ENCODE results near the gene ANKRD13B. TPM values are rescaled to one million over a fixed set of nuclear protein-coding genes. Genes with fewer than 3 reads are reported as not detected.

ANKRD13B gene
- total RNA-seq, 1 donor from 2014 or later, result 24.5 TPM

- no peak for TF ChIP-seq CTCF (IDR thresholded peaks at IDR 0.05)
- no peak overlapping the region for H3K27ac Mint-ChIP-seq (ENCODE audit: unreplicated experiment)
- peaks cover 38% of the 10 kb centered on the region for H3K4me1 Mint-ChIP-seq (ENCODE audit: low read depth)
- no peaks in the 10 kb centered on the region for H3K36me3 Mint-ChIP-seq (ENCODE audit: low read depth)
- H3K27me3 Mint-ChIP-seq (ENCODE audit: low read depth), result no peaks in the 10 kb centered on the region
- H3K9me3 Mint-ChIP-seq (ENCODE audit: low read depth), result no peaks in the 10 kb centered on the region
- peak; percentile 75 for DNase-seq (ENCODE audit: low spot score)
- no peak overlapping the region for H3K4me3 Mint-ChIP-seq (ENCODE audit: unreplicated experiment)
These were observed 3.9 kb downstream of the ANKRD13B start for GRCh38 chr17:29596811-29597210.

- peak; percentile 76 for DNase-seq (ENCODE audit: low spot score)
- no peak overlapping the region for H3K27ac Mint-ChIP-seq (ENCODE audit: unreplicated experiment)
- no peaks in the 10 kb centered on the region for H3K27me3 Mint-ChIP-seq (ENCODE audit: low read depth)
- no peak overlapping the region for H3K4me3 Mint-ChIP-seq (ENCODE audit: unreplicated experiment)
- no peak for TF ChIP-seq CTCF (IDR thresholded peaks at IDR 0.05)
- H3K9me3 Mint-ChIP-seq (ENCODE audit: low read depth), result no peaks in the 10 kb centered on the region
- H3K4me1 Mint-ChIP-seq (ENCODE audit: low read depth), result peaks cover 31% of the 10 kb centered on the region
- no peaks in the 10 kb centered on the region for H3K36me3 Mint-ChIP-seq (ENCODE audit: low read depth)
These were observed 4.6 kb downstream of the ANKRD13B start for GRCh38 chr17:29597361-29598172.

- H3K9me3 Mint-ChIP-seq (ENCODE audit: low read depth), result no peaks in the 10 kb centered on the region
- H3K4me1 Mint-ChIP-seq (ENCODE audit: low read depth), result peaks cover 6% of the 10 kb centered on the region
- no peak for TF ChIP-seq CTCF (IDR thresholded peaks at IDR 0.05)
- H3K27me3 Mint-ChIP-seq (ENCODE audit: low read depth), result no peaks in the 10 kb centered on the region
- DNase-seq (ENCODE audit: low spot score), result no peak
- H3K27ac Mint-ChIP-seq (ENCODE audit: unreplicated experiment), result peak overlapping the region; percentile 5
- H3K36me3 Mint-ChIP-seq (ENCODE audit: low read depth), result no peaks in the 10 kb centered on the region
- H3K4me3 Mint-ChIP-seq (ENCODE audit: unreplicated experiment), result no peak overlapping the region
These were observed 10.3 kb downstream of the ANKRD13B start for GRCh38 chr17:29603109-29603674.

- Mint-ChIP-seq H3K4me3 (ENCODE audit: unreplicated experiment) (no peak overlapping the region), H3K36me3 (ENCODE audit: low read depth) (no peaks in the 10 kb centered on the region), H3K9me3 (ENCODE audit: low read depth) (no peaks in the 10 kb centered on the region), H3K27me3 (ENCODE audit: low read depth) (no peaks in the 10 kb centered on the region), H3K27ac (ENCODE audit: unreplicated experiment) (no peak overlapping the region), H3K4me1 (ENCODE audit: low read depth) (peaks cover 6% of the 10 kb centered on the region)
- no peak for TF ChIP-seq CTCF (IDR thresholded peaks at IDR 0.05)
- DNase-seq (ENCODE audit: low spot score), result peak; percentile 90
These were observed 14.7 kb downstream of the ANKRD13B start for GRCh38 chr17:29607557-29608195.

- TF ChIP-seq CTCF (IDR thresholded peaks at IDR 0.05), result no peak
- no peaks in the 10 kb centered on the region for H3K9me3 Mint-ChIP-seq (ENCODE audit: low read depth)
- H3K27ac Mint-ChIP-seq (ENCODE audit: unreplicated experiment), result no peak overlapping the region
- H3K4me1 Mint-ChIP-seq (ENCODE audit: low read depth), result no peaks in the 10 kb centered on the region
- H3K36me3 Mint-ChIP-seq (ENCODE audit: low read depth), result no peaks in the 10 kb centered on the region
- H3K27me3 Mint-ChIP-seq (ENCODE audit: low read depth), result no peaks in the 10 kb centered on the region
- DNase-seq (ENCODE audit: low spot score), result peak; percentile 79
- H3K4me3 Mint-ChIP-seq (ENCODE audit: unreplicated experiment), result no peak overlapping the region
These were observed 16.1 kb downstream of the ANKRD13B start for GRCh38 chr17:29608986-29609385.
